GM12892 (cell line): Measurements from ENCODE around the gene GABPB1.

Experiments used
- POLR2A ChIP-seq: IDR thresholded peaks from 2 replicates; pipeline ENCODE4 v1.6.1; 2011; ENCODE audit warnings: low read depth, low read length, control low read depth
- TAF1 ChIP-seq: IDR thresholded peaks from 2 replicates; pipeline ENCODE4 v1.6.1; 2011; ENCODE audit warnings: low read depth, mild to moderate bottlenecking, control low read depth, low read length, borderline replicate concordance

DNA sequence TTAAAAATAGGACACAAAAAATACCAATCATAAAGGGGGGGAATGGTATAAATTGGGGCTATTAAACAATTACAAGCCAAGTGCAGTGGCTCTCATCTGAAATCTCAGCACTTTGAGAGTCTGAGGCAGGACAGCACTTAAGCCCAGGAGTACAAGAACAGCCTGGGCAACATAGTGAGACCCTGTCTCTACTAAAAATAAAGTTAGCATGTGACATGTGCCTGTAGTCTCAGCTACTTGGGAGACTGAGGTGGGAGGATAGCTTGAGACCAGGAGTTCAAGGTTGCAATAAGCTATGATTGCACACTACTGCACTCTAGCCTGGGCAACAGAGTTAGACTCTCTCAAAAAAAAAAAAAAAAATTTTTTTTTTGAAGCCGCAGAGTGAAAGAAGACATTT is 23.8 kb upstream of the GABPB1 start:
- no peak for TF ChIP-seq POLR2A
- TF ChIP-seq TAF1, result no peak
